Neuron (in vitro differentiated cells): ENCODE results near the gene TMEM225B.
"Not testable (repeated sequence)": the region's sequence is repeated elsewhere in the genome, so short reads cannot be mapped to it uniquely, and the experiment has no call there.

ENCODE experiments used
- H2AFZ ChIP-seq: one replicate; pipeline ENCODE4 v1.6.1; 2013; ENCODE audit warnings: low read depth, mild to moderate bottlenecking, inconsistent platforms, low read length, moderate library complexity
- H3K27me3 ChIP-seq: one replicate; pipeline ENCODE4 v1.6.1; 2013; ENCODE audit warnings: low read length; ENCODE audit not compliant: insufficient read depth
- H3K36me3 ChIP-seq: one replicate; pipeline ENCODE4 v1.6.1; 2013; ENCODE audit warnings: low read length; ENCODE audit not compliant: insufficient read depth
- H3K4me1 ChIP-seq: one replicate; pipeline ENCODE4 v1.6.1; 2013; ENCODE audit warnings: low read length; ENCODE audit not compliant: insufficient read depth
- H3K4me3 ChIP-seq: 2 replicates; pipeline ENCODE4 v1.5.1; 2013; ENCODE audit warnings: mild to moderate bottlenecking, low read length, moderate library complexity
- H3K9me3 ChIP-seq: one replicate; pipeline ENCODE4 v1.6.1; 2013; ENCODE audit warnings: low read length

TMEM225B gene

GRCh38 chr7:99657879-99658278, 59.8 kb downstream of the TMEM225B start:
- H2AFZ ChIP-seq, H3K27me3 ChIP-seq, H3K4me1 ChIP-seq, H3K9me3 ChIP-seq, H3K36me3 ChIP-seq, H3K4me3 ChIP-seq: not testable (repeated sequence)
